Neural progenitor cell (in vitro differentiated cells): ENCODE data around the gene GLT6D1.
"Not testable (repeated sequence)": the region's sequence is repeated elsewhere in the genome, so short reads cannot be mapped to it uniquely, and the experiment has no call there.

ENCODE experiments used
- EZH2 ChIP-seq: fragments of 200-600 bp; sonication (generic); IDR thresholded peaks from 2 replicates; pipeline ENCODE4 v1.6.1; 2017; ENCODE audit warnings: antibody characterized with exemption, mild to moderate bottlenecking, moderate library complexity
- EZH2phosphoT487 ChIP-seq: fragments of 200-600 bp; sonication (generic); IDR thresholded peaks from 2 replicates; pipeline ENCODE4 v1.6.1; 2017; ENCODE audit warnings: antibody characterized with exemption
- TF ChIP-seq, protein P1 (sequence below): fragments of 200-600 bp; sonication (generic); IDR thresholded peaks from 2 replicates; pipeline ENCODE4 v1.5.1; 2017; ENCODE audit warnings: antibody characterized with exemption, mild to moderate bottlenecking

DNA sequence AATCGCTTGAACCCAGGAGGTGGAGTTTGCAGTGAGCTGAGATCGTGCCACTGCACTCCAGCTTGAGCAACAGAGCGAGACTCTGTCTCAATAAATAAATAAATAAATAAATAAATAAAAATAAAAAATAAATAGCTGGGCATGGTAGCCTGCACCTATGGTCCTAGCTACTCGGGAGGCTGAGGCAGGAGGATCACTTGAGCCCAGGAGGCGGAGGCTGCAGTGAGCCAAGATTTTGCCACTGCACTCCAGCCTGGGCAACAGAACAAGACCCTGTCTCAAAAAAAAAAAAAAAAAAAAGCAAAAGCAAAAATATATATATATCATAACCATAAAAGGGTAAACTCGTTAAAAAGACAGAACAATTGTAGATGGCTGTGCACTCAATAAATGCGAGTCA lies 33.4 kb upstream of the GLT6D1 start:
- TF ChIP-seq, protein P1, sequence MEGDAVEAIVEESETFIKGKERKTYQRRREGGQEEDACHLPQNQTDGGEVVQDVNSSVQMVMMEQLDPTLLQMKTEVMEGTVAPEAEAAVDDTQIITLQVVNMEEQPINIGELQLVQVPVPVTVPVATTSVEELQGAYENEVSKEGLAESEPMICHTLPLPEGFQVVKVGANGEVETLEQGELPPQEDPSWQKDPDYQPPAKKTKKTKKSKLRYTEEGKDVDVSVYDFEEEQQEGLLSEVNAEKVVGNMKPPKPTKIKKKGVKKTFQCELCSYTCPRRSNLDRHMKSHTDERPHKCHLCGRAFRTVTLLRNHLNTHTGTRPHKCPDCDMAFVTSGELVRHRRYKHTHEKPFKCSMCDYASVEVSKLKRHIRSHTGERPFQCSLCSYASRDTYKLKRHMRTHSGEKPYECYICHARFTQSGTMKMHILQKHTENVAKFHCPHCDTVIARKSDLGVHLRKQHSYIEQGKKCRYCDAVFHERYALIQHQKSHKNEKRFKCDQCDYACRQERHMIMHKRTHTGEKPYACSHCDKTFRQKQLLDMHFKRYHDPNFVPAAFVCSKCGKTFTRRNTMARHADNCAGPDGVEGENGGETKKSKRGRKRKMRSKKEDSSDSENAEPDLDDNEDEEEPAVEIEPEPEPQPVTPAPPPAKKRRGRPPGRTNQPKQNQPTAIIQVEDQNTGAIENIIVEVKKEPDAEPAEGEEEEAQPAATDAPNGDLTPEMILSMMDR = not testable (repeated sequence)
- not testable (repeated sequence) for TF ChIP-seq EZH2phosphoT487, EZH2
